NCI-H1092 (cell line): ENCODE results near the gene SLC6A16.
"Not testable (repeated sequence)": the region's sequence is repeated elsewhere in the genome, so short reads cannot be mapped to it uniquely, and the experiment has no call there.

ENCODE experiments used
- DNase-seq: peaks from one replicate; lab custom pipeline; 2025; lab: John Stamatoyannopoulos, UW

Gene SLC6A16

GRCh38 chr19:49344505-49345423 is 19.8 kb upstream of the SLC6A16 start:
- DNase-seq = no peak

DNA sequence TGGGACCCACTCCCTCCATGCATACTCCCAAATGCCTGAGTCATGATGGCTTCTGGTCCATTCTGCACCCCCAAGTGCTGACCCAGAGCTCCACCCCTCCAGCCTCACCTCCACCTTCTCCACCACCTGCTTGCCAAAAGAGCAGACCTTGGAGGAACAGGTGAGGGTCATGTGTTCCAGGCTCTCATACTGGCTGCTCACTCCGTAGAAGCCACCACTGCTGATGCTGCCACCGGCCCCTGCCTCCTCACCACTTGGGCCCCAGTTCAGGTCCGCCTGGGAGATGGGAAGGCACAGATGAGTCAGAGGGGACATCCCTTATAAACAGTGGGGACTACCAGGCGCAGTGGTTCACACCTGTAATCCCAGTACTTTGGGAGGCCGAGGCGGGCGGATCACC is 18.1 kb upstream of the SLC6A16 start:
- no peak for DNase-seq

DNA sequence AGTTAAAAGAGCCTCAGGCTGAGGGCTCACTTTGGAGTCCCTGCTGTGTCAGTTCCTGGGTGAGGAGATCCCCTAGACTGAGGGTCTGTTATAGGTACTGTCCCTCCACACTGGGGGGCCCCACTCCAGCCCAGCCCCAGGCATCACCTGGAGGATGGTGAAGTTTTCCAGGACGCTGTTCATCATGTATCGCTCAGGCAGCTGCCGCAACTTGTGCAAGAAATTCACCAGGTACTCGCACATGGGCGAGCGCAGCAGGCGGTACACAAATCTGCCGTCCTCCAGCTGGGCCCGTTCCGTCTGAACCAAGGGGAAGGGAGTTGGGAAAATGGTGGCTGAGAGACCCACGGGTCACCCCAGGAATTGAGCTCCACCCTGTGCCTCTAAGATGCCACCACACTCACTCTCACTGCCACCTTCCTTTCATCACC is 17.3 kb upstream of the SLC6A16 start:
- DNase-seq = no peak

DNA sequence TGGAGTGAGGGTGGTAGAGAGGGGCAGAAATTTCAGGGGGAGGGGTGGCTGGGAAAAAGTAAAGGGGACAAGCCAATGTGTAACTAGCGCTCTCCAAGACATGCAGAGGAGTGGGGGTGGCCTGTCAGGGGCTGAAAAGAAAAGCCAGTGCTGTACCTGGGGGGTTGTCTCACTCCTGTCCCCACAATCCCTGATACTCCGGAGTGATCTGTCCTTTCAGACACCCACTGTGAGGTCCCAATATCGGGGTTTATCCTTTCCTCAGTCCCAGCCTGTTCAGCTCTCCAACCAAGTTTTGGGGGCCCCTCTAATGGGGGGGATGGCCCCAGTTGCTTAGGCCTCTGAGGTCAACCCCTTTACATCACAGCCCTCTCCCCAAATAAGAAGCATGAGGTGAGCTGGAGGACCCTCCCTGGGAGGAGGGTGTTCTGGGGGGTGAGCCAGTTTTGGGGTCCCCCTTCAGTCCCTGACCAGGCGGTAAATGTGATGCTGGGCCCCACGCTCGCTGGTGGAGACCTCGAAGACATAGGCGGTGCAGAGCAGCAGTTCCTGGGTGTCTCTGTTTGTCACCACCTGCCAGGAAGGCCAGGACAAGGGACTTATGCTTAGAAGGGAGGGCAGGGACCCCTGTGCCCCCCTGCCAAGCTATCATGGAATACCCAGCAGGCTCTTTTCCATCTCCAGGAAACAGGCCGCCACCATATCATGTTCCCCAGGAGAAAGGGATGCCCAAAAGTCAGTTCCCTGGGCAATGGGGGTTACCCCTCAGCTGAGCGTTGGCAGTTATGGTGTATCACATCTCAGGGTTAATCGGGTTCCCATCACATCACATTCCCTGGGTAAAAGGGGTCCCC is 16.1 kb upstream of the SLC6A16 start:
- no peak for DNase-seq

DNA sequence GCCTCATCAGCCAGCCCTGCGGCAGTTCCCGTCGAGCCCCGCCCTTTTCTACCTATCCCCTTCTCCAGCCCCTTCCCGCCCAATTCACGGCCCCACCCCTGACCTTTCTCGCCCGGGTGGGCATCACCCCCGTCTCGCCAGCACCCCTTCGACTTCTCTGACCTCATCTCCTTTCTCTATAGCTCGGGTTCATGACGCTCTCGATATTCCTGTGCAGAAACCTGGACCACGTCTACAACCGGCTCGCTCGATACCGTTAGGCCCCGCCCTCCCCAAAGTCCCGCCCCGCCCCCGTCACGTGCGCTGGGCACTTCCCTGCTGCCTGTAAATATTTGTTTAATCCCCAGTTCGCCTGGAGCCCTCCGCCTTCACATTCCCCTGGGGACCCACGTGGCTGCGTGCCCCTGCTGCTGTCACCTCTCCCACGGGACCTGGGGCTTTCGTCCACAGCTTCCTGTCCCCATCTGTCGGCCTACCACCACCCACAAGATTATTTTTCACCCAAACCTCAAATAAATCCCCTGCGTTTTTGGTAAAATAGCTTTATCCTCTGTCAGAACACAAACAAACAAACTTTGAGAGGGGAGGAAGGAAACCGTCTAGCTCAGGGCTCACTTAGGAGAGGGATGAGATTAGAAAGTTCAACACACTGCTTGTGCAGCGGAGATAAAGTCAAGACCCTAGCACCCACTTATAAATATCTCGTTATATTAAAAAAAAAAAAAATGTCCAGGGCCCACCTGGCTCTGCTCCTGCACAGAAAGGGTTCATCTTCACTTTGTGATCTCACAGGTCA is 15.3 kb upstream of the SLC6A16 start:
- no peak for DNase-seq

- DNase-seq = no peak
Observed at GRCh38 chr19:49339301-49340068, 14.5 kb upstream of the SLC6A16 start.

DNA sequence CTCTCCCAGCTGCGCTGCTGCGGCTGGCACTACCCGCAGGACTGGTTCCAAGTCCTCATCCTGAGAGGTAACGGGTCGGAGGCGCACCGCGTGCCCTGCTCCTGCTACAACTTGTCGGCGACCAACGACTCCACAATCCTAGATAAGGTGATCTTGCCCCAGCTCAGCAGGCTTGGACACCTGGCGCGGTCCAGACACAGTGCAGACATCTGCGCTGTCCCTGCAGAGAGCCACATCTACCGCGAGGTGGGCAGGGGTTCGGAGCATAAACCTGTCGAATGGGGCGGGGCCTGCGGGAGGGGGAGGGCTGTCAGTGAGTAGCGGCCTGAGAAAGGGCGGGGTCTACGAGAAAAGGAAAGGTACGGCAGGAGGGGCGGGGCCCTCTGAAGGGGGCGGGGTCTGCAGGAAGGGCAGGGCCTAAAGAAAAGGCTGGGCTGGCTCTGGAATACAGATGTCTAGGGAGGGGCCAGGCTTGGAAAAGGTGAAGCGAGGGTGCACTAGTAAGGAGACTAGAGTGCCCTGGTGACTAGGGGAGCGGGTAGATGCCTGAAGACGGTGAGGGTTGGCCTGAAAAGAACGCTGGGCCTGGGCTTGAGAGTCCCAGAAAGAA is 13.8 kb upstream of the SLC6A16 start:
- no peak for DNase-seq

GRCh38 chr19:49338023-49338677 is 13.2 kb upstream of the SLC6A16 start:
- no peak for DNase-seq

DNA sequence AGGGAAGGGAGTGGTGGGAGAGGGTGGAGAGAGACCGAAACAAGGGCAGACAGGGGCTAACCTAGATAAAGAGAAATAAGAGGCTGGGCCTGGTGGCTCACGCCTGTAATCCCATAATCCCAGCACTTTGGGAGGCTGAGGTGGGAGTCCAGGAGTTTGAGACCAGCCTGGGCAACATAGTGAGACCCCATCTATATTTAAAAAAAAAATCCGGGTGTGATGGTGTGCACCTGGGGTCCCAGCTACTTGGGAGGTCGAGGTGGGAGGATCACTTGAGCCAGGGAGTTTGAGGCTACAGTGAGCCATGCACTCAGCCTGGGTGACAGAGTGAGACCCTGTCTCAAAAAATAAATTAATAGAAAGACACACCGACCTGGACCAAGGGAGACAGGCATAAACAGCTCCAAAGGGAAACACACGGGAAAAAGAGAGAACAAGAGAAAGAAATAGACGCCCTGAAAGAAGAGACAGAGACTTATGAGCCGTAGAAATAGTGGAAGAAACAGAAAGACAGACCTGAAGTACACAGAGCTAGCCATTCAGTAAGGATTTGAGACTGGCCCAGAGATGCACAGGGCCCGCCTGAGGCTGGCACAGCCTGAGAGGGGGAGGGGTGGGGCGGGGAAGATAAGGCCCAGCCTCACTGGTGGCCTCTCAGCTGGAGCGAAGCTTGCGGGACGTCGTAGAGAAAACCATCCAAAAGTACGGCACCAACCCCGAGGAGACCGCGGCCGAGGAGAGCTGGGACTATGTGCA is 12.5 kb upstream of the SLC6A16 start:
- no peak for DNase-seq

DNA sequence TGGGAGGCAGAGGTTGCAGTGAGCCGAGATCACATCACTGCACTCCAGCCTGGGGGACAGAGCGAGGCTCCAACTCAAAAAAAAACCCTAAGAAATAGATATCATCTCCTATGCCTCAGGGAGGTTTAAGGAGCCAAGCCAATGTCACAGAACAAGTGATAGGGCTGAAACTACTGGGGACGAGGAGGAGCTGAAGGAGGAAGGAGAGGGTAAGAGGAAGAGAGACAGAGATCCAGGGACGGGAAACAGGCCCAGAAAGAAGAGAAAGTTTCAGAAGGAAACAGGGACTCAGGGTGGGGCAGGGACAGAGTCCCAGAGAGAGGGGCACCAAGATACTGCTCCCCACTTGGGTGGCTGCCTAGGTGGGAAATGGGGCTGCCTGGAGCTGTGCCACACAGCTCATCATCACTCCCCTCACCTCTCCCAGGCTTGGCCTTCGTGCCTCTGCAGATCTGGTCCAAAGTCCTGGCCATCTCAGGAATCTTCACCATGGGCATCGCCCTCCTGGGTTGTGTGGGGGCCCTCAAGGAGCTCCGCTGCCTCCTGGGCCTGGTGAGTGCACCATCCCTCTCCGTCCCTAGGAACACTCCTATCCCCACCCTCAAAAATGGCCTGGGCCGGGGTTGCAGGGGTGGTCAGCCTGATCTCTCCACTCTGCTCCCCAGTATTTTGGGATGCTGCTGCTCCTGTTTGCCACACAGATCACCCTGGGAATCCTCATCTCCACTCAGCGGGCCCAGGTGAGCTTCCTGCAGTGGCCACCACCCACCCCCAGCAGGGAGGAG is 11.7 kb upstream of the SLC6A16 start:
- no peak for DNase-seq

DNA sequence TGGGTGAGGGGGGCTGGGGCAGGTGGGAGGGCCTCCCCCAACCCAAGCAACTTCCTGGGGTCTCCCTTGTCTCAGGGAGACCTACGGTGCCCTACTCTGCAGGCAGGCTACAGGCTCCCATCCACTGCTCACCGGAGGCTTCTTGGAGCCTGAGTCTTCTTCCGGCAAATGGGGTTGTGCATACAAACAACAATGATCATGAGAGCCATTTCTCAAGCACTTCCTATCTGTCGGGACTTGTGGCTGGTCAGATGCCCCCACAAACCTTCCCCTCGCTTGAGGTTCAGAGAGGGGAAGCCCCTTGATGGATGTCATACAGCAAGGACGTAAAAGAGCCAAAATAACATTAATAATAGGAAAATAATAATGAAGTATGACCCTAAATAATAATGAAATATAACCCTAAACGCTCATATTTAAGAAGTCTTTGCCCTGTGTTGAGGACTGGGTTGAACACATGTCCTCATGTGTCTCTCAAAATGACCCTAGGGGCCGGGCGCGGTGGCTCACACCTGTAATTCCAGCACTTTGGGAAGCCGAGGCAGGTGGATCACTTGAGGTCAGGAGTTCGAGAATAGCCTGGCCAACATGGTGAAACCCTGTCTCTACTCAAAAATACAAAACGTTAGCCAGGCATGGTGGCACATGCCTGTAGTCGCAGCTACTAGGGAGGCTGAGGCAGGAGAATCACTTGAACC is 10.9 kb upstream of the SLC6A16 start:
- no peak for DNase-seq

DNA sequence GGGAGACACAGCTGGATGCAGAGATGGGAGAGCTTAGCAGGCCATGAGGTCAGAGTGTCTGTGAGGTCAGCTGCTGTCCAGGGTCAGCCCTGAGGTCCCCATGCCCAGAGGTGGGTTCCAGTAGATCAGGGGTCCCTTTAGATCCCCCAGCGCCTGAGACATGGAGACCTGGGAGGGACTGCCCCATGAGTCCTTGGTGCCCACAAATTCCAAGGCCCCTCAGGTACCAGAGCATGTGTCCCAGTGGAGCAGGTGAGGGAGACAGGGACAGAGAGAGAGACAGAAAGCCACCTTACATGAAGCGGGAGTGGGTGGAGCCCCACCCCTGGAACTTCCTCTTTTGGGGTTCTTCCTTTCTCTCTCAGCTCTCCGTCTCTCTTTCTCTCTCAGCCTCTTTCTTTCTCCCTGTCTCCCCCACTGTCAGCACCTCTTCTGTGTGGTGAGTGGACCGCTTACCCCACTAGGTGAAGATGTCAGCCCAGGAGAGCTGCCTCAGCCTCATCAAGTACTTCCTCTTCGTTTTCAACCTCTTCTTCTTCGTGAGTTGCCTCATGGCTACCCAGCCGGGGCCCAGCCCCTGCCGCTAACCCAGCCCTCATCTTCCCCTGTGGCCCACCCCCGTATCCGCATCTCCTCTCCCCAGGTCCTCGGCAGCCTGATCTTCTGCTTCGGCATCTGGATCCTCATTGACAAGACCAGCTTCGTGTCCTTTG is 10.2 kb upstream of the SLC6A16 start, which contains the start of gene CD37:
Gene CD37, plus strand, starts transcription at position 336 of the 713 bp plus-strand sequence. Its CDS starts 135 bp downstream, at position 471.
- no peak for DNase-seq

- no peak for DNase-seq
Observed at GRCh38 chr19:49333811-49334288, 8.9 kb upstream of the SLC6A16 start.

DNA sequence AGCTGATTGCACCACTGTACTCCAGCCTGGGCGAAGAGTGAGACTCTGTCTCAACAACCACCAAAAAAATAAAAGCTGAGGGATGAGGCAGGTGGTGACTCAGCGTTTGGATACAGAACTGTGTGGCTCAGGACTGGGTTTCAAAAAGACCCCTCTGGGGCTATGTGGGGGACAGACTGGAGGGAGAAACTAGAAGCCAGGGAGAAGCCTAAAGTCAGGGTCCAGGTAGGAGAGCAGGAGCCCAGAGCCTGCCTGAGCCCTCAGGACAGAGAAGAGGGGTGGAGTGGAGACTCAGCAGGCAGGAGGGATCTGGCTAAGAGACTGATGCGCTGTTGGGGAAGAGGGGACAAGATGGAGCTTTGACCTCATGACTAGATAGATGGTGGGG is 8.4 kb upstream of the SLC6A16 start:
- no peak for DNase-seq

- DNase-seq = not testable (repeated sequence)
Observed at GRCh38 chr19:49332691-49333417, 7.9 kb upstream of the SLC6A16 start.

GRCh38 chr19:49331616-49332055 is 6.6 kb upstream of the SLC6A16 start:
- no peak for DNase-seq
